ENCODE measurements around the gene CRIP1.

DNA sequence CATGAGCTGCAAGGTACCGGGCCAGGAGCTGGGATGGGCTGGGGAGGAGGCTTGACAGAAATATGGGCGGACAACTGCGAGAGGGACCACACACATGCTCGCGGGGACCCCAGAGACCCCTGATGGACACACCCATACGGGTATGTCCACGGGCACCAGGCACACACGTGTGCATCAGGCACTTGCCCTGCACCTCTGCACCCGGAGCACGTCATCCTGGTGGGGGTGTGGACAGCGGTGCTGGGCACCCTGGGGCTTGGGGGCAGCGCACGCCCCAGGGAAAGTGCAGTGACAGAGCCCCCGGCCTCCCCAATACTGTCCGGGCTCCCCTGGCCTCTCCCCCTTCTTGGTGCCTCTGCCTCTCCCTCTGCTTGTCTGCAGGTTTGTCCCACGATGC lies 1.7 kb upstream of the CRIP1 start:
- TF ChIP-seq RAD21 (IDR thresholded peaks at IDR 0.05; ENCODE audit: insufficient read depth, low read depth, low read length) (no peak), EZH2 (IDR thresholded peaks at IDR 0.05; ENCODE audit: borderline replicate concordance, control insufficient read depth, low read depth, low read length) (no peak), SIN3A (IDR thresholded peaks at IDR 0.05; ENCODE audit: low read depth, low read length) (no peak), JUND (IDR thresholded peaks at IDR 0.05; ENCODE audit: low read depth, low read length) (no peak), CBX5 (IDR thresholded peaks at IDR 0.05; ENCODE audit: low read depth) (no peak), ZNF274 (IDR thresholded peaks at IDR 0.05; ENCODE audit: insufficient read depth, insufficient read length) (no peak), KAT2A (conservative IDR thresholded peaks at IDR 0.05; ENCODE audit: control insufficient read depth, low read depth, low read length) (no peak)
- TF ChIP-seq, protein P1, sequence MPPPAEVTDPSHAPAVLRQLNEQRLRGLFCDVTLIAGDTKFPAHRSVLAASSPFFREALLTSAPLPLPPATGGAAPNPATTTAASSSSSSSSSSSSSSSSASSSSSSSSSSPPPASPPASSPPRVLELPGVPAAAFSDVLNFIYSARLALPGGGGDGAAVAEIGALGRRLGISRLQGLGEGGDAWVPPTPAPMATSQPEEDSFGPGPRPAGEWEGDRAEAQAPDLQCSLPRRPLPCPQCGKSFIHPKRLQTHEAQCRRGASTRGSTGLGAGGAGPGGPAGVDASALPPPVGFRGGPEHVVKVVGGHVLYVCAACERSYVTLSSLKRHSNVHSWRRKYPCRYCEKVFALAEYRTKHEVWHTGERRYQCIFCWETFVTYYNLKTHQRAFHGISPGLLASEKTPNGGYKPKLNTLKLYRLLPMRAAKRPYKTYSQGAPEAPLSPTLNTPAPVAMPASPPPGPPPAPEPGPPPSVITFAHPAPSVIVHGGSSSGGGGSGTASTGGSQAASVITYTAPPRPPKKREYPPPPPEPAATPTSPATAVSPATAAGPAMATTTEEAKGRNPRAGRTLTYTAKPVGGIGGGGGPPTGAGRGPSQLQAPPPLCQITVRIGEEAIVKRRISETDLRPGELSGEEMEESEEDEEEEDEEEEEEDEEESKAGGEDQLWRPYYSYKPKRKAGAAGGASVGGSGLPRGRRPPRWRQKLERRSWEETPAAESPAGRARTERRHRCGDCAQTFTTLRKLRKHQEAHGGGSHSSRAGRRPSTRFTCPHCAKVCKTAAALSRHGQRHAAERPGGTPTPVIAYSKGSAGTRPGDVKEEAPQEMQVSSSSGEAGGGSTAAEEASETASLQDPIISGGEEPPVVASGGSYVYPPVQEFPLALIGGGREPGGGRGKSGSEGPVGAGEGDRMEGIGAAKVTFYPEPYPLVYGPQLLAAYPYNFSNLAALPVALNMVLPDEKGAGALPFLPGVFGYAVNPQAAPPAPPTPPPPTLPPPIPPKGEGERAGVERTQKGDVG (CRISPR knock-in tag; IDR thresholded peaks at IDR 0.05), result no peak
- TF ChIP-seq, protein P2, sequence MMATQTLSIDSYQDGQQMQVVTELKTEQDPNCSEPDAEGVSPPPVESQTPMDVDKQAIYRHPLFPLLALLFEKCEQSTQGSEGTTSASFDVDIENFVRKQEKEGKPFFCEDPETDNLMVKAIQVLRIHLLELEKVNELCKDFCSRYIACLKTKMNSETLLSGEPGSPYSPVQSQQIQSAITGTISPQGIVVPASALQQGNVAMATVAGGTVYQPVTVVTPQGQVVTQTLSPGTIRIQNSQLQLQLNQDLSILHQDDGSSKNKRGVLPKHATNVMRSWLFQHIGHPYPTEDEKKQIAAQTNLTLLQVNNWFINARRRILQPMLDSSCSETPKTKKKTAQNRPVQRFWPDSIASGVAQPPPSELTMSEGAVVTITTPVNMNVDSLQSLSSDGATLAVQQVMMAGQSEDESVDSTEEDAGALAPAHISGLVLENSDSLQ (IDR thresholded peaks at IDR 0.05), result no peak
- TF ChIP-seq, protein P3, sequence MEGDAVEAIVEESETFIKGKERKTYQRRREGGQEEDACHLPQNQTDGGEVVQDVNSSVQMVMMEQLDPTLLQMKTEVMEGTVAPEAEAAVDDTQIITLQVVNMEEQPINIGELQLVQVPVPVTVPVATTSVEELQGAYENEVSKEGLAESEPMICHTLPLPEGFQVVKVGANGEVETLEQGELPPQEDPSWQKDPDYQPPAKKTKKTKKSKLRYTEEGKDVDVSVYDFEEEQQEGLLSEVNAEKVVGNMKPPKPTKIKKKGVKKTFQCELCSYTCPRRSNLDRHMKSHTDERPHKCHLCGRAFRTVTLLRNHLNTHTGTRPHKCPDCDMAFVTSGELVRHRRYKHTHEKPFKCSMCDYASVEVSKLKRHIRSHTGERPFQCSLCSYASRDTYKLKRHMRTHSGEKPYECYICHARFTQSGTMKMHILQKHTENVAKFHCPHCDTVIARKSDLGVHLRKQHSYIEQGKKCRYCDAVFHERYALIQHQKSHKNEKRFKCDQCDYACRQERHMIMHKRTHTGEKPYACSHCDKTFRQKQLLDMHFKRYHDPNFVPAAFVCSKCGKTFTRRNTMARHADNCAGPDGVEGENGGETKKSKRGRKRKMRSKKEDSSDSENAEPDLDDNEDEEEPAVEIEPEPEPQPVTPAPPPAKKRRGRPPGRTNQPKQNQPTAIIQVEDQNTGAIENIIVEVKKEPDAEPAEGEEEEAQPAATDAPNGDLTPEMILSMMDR (IDR thresholded peaks at IDR 0.05 in 2 of 3, conservative IDR thresholded peaks at IDR 0.05 in 1 of 3; ENCODE audit: control insufficient read depth in 2 of 3, extremely low read depth in 1 of 3, insufficient read depth in 1 of 3, low read depth in 3 of 3, low read length in 3 of 3), result no peak

All from GM12878 (cell line).